CD4-positive, alpha-beta T cell (primary cell): ENCODE data around the gene OLFML3. TPM values are rescaled to one million over a fixed set of nuclear protein-coding genes. Genes with fewer than 3 reads are reported as not detected.

Experiments
- ATAC-seq: fragments of 200-7000 bp; cut with Tn5 transposase; one replicate; pipeline ENCODE4 v1.10.0; 2022; ENCODE audit warnings: mild to moderate bottlenecking; ENCODE audit not compliant: poor library complexity
- CTCF ChIA-PET: fragments of 350-600 bp; sonication (Branson Sonifier 250); formaldehyde crosslinking; loops from one replicate; lab custom pipeline; 2021; ENCODE audit warnings: antibody characterized with exemption, inconsistent platforms; lab: Charles Lee
- POLR2A ChIA-PET: fragments of 350-600 bp; sonication (Branson Sonifier 250); formaldehyde crosslinking; loops from one replicate; lab custom pipeline; 2021; ENCODE audit warnings: antibody characterized with exemption, inconsistent platforms; lab: Charles Lee
- DNase-seq, 14 experiments: peaks; one replicate each; pipeline ENCODE4 v3.0.0-alpha.2; 2013 to 2020; ENCODE audit warnings: mixed read lengths in 2 of 14
- H3K27ac ChIP-seq, 2 donors: one replicate each; pipeline versions ENCODE4 v1.5.1 to v1.7.0; 2013; ENCODE audit warnings: low read length in 2 of 2, low read depth in 1 of 2, mild to moderate bottlenecking in 1 of 2
- H3K27me3 ChIP-seq, 2 experiments: 1 replicate in 1 of 2; 2 replicates in 1 of 2; pipeline versions ENCODE4 v1.6.1 to v1.7.0; 2013; ENCODE audit warnings: low read length in 2 of 2, control low read depth in 1 of 2, mild to moderate bottlenecking in 1 of 2, moderate library complexity in 1 of 2; ENCODE audit not compliant: insufficient read depth in 2 of 2, control insufficient read depth in 1 of 2
- H3K36me3 ChIP-seq: one replicate; pipeline ENCODE4 v1.6.1; 2013; ENCODE audit warnings: low read length, control low read depth; ENCODE audit not compliant: insufficient read depth
- H3K4me1 ChIP-seq: one replicate; pipeline ENCODE4 v1.6.1; 2013; ENCODE audit warnings: low read length, control low read depth; ENCODE audit not compliant: insufficient read depth
- H3K4me3 ChIP-seq: one replicate; pipeline ENCODE4 v1.5.1; 2013; ENCODE audit warnings: mild to moderate bottlenecking, low read length, moderate library complexity
- H3K9me3 ChIP-seq, 2 experiments: 1 replicate in 1 of 2; 2 replicates in 1 of 2; pipeline versions ENCODE4 v1.6.1 to v1.7.0; 2013; ENCODE audit warnings: low read length in 2 of 2, mild to moderate bottlenecking in 2 of 2, control low read depth in 1 of 2, moderate library complexity in 1 of 2; ENCODE audit not compliant: control insufficient read depth in 1 of 2, insufficient read depth in 1 of 2
- H3K27ac Mint-ChIP-seq: one replicate; pipeline ENCODE4 v1.8.0; 2020; ENCODE audit warnings: mixed read lengths
- H3K27me3 Mint-ChIP-seq: one replicate; pipeline ENCODE4 v1.8.0; 2021; ENCODE audit warnings: mixed read lengths
- H3K36me3 Mint-ChIP-seq: one replicate; pipeline ENCODE4 v1.8.0; 2021; ENCODE audit warnings: low read depth, mixed read lengths
- H3K4me1 Mint-ChIP-seq: one replicate; pipeline ENCODE4 v1.8.0; 2021; ENCODE audit warnings: low read depth, mixed read lengths
- H3K4me3 Mint-ChIP-seq: one replicate; pipeline ENCODE4 v1.8.0; 2020; ENCODE audit warnings: mild to moderate bottlenecking, mixed read lengths
- H3K9me3 Mint-ChIP-seq: one replicate; pipeline ENCODE4 v1.8.0; 2020; ENCODE audit warnings: mixed read lengths
- intact Hi-C, 2 experiments: fragments of 100-400 bp; cut with DNase I in 1 of 2; cut with micrococcal nuclease in 1 of 2; formaldehyde crosslinking; loops; one replicate each; pipeline versions ENCODE4 v1.15.1 to v1.9.0; 2023 to 2025; cut with DNase I, micrococcal nuclease
- total RNA-seq, 174 experiments: library from RNA in 2 of 174; stranded (reverse) in 2 of 174; gene quantifications; one replicate each; pipeline ENCODE4 v1.2.3 and lab custom pipeline; 2021 to 2026
- TF ChIP-seq, protein P1 (sequence below): fragments of 200-600 bp; IDR thresholded peaks from one replicate; pipeline ENCODE4 v1.8.0; 2022; ENCODE audit warnings: antibody characterized with exemption, mild to moderate bottlenecking

The OLFML3 gene
- total RNA-seq, 2 experiments from 2014 or later = 0.30 to 0.31 TPM

DNA sequence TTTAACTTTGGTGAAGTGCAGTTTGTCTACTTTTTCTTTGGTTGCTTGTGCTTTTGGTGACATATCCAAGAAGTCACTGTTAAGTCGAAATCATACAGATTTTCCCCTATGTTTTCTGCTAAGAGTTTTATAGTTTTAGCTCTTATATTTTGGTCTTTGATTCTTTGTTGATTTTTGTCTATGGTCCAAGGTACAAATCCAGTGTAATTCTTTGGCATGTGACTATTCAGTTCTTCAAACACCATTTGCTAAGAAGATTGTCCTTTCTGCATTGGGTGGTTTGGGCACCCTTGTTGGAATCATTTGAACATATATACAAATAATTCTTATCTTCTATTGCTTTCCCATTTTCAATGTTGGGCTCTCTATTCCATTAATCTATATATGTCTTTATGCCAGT lies 33.9 kb upstream of the OLFML3 start:
- Mint-ChIP-seq H3K36me3 (peaks cover 56% of the 10 kb centered on the region), H3K4me3 (no peak overlapping the region), H3K9me3 (no peaks in the 10 kb centered on the region), H3K27me3 (no peaks in the 10 kb centered on the region), H3K27ac (peak overlapping the region; percentile 89), H3K4me1 (peaks cover 77% of the 10 kb centered on the region)
- no peaks in the 10 kb centered on the region for H3K27me3 ChIP-seq
- H3K4me3 ChIP-seq = no peak overlapping the region
- TF ChIP-seq, protein P1, sequence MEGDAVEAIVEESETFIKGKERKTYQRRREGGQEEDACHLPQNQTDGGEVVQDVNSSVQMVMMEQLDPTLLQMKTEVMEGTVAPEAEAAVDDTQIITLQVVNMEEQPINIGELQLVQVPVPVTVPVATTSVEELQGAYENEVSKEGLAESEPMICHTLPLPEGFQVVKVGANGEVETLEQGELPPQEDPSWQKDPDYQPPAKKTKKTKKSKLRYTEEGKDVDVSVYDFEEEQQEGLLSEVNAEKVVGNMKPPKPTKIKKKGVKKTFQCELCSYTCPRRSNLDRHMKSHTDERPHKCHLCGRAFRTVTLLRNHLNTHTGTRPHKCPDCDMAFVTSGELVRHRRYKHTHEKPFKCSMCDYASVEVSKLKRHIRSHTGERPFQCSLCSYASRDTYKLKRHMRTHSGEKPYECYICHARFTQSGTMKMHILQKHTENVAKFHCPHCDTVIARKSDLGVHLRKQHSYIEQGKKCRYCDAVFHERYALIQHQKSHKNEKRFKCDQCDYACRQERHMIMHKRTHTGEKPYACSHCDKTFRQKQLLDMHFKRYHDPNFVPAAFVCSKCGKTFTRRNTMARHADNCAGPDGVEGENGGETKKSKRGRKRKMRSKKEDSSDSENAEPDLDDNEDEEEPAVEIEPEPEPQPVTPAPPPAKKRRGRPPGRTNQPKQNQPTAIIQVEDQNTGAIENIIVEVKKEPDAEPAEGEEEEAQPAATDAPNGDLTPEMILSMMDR = no peak
- CTCF ChIA-PET = interaction anchor here (1.3 to 5.7 kb wide), 3 partner anchors 7 to 46 kb away, joined by 3 to 56 read pairs (median 4); partner anchors contain the start of gene HIPK1
- H3K36me3 ChIP-seq = peaks cover 22% of the 10 kb centered on the region
- intact Hi-C loops = loop anchor here in 1 of 2 experiments (5.0 kb wide), 1 partner anchor 108 kb away; no protein-coding TSS in a partner anchor
- no peak for ATAC-seq
- H3K9me3 ChIP-seq = no peaks in the 10 kb centered on the region
- H3K4me1 ChIP-seq = peaks cover 51% of the 10 kb centered on the region
- POLR2A ChIA-PET = interaction anchor here (1.4 to 10.2 kb wide), 3 partner anchors 13 to 134 kb away, joined by 5 to 245 read pairs (median 15); partner anchors contain the start of genes AP4B1, HIPK1 and RSBN1
- H3K27ac ChIP-seq = peak overlapping the region in 1 of 2 donors; percentile 29
- DNase-seq = no peak

DNA sequence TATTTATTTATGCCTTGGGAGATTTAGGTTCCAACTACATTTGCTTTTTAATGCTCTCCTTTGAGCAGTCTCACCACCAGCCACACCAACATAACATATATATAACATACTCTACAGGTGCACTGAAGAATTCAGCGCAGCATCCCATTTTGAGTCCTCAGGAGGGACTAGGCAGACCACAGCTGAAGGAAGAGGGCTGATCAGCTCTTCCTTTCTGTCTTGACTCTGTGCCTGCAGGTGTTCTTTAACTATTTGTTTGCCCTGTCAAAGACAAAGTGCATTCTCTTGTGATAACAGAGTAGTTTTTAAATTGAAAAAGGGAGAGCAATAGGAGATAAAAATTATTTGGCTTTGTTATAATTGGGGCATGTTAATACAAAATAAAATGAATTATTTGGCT lies 33.2 kb upstream of the OLFML3 start:
- no peaks in the 10 kb centered on the region for H3K27me3 Mint-ChIP-seq
- peak overlapping the region; percentile 89 for H3K4me3 Mint-ChIP-seq
- H3K4me1 Mint-ChIP-seq = peaks cover 77% of the 10 kb centered on the region
- H3K27ac Mint-ChIP-seq = peak overlapping the region; percentile 89
- ChIA-PET POLR2A (interaction anchor here (1.4 to 10.2 kb wide), 6 partner anchors 10 to 134 kb away, joined by 5 to 245 read pairs (median 13); partner anchors contain the start of genes AP4B1, DCLRE1B, HIPK1 and RSBN1), CTCF (interaction anchor here (1.2 to 5.7 kb wide), 6 partner anchors 8 to 47 kb away, joined by 3 to 56 read pairs (median 3); partner anchors contain the start of gene HIPK1)
- intact Hi-C loops = loop anchor here in 1 of 2 experiments (2.0 to 5.0 kb wide), 2 partner anchors 15 to 109 kb away; no protein-coding TSS in a partner anchor
- Histone ChIP-seq H3K27me3 (no peaks in the 10 kb centered on the region), H3K4me3 (no peak overlapping the region), H3K36me3 (peaks cover 16% of the 10 kb centered on the region), H3K9me3 (no peaks in the 10 kb centered on the region), H3K27ac (peak overlapping the region; percentile 29 to 77), H3K4me1 (peaks cover 47% of the 10 kb centered on the region)
- TF ChIP-seq, protein P1 = no peak
- H3K9me3 Mint-ChIP-seq = no peaks in the 10 kb centered on the region
- DNase-seq = peak in 3 of 14 experiments; percentile 27 to 36 (median 30)
- ATAC-seq = peak; percentile 45
- peaks cover 49% of the 10 kb centered on the region for H3K36me3 Mint-ChIP-seq

DNA sequence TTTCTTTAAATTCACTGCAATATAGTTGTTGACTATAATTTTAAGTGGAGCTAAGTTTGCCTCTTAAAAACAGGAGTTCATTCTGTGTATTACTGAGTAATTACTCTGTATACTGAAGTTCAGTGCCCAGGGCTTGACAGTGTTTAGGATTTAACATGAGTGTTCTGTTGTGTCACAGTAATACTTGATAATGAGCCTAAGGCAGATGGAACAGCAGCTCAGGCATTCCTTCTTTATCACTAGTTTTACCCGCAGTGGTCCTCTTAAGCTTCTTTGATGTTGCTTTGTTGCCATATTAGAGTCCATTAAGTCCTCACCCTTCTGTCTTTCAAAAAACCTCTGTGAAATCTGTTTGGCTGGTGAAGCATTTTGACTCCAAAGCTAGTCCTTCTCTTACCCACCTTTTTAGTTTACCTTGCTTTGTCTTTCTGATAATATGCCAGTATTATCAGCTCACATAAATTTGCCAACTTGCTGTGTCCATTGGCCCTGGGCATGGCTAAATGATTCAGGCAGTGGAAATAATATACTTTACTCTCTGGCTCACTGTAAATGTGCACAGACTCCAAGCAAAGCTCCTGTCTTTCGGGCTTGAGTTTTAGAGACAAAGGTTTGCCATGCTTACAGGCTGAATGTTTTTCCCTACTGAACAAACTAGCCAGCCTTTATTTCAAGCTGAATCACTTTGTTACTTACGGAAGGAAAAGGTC lies 32.4 kb upstream of the OLFML3 start:
- Mint-ChIP-seq H3K27me3 (no peaks in the 10 kb centered on the region), H3K4me1 (peaks cover 80% of the 10 kb centered on the region), H3K9me3 (no peaks in the 10 kb centered on the region), H3K36me3 (peaks cover 51% of the 10 kb centered on the region), H3K4me3 (peak overlapping the region; percentile 89), H3K27ac (peak overlapping the region; percentile 89)
- Histone ChIP-seq H3K27me3 (no peaks in the 10 kb centered on the region), H3K9me3 (no peaks in the 10 kb centered on the region), H3K4me3 (peak overlapping the region; percentile 24), H3K4me1 (peaks cover 47% of the 10 kb centered on the region), H3K27ac (peak overlapping the region; percentile 66 to 77), H3K36me3 (peaks cover 10% of the 10 kb centered on the region)
- intact Hi-C loops = loop anchor here in 1 of 2 experiments (1.0 to 5.0 kb wide), 3 partner anchors 8 to 110 kb away; no protein-coding TSS in a partner anchor
- ChIA-PET POLR2A (interaction anchor here (0.7 to 10.2 kb wide), 6 partner anchors 9 to 1328 kb away, joined by 3 to 245 read pairs (median 13); partner anchors contain the start of genes AP4B1, DCLRE1B, HIPK1 and RSBN1), CTCF (interaction anchor here (0.5 to 5.7 kb wide), 9 partner anchors 9 to 874 kb away, joined by 3 to 56 read pairs (median 3); partner anchors contain the start of genes HIPK1 and LRIG2)
- ATAC-seq (peak; percentile 27), DNase-seq (no peak)
- TF ChIP-seq, protein P1 = no peak
